K562 (cell line): ENCODE measurements around the gene RNF144A. TPM values are rescaled to one million over a fixed set of nuclear protein-coding genes. Genes with fewer than 3 reads are reported as not detected.
A peak's percentile ranks its signal among the peaks of the same experiment; 100 is the strongest.

Experiments used
- ATAC-seq: fragments of 200-7000 bp; cut with Tn5 transposase; 3 replicates; pipeline ENCODE4 v1.9.1; 2020; ENCODE audit warnings: moderate library complexity
- BruUV-seq: library from RNA; stranded (reverse); fragments of 400-500 nt; replicated peaks from 2 replicates; lab custom pipeline; 2021; lab: Mats Ljungman, UMichigan
- CTCF ChIA-PET: fragments of 300-600 bp; formaldehyde crosslinking; extraction: SDS; loops from one replicate; lab custom pipeline; 2021; ENCODE audit warnings: low intra/inter-chr PET ratio; lab: Yijun Ruan, JAX
- POLR2A ChIA-PET: fragments of 300-600, 350-650 bp; sonication (Branson Sonifier 250); formaldehyde crosslinking; extraction: SDS; loops from one replicate; lab custom pipeline; 2021; ENCODE audit warnings: antibody characterized with exemption, inconsistent platforms; lab: Yijun Ruan, JAX
- DNase-seq, 4 experiments: peaks; one replicate each; pipeline versions ENCODE4 v3.0.0 to v3.0.0-alpha.2; 2011 to 2018; ENCODE audit warnings: low spot score in 3 of 4, mixed read lengths in 3 of 4; ENCODE audit errors: extremely low read depth in 1 of 4
- FAIRE-seq: peaks from 2 replicates; lab custom pipeline; 2011; peaks lifted over from hg19 to GRCh38; lab: Jason Lieb, UNC
- H2AFZ ChIP-seq: 2 replicates; pipeline ENCODE4 v1.6.0; 2011; ENCODE audit warnings: low read depth, low read length, control low read depth, inconsistent platforms
- H3K27ac ChIP-seq: fragments of 200-600 bp; 3 replicates; pipeline ENCODE4 v1.8.0; 2011; ENCODE audit warnings: low read depth, mild to moderate bottlenecking, control low read depth, inconsistent platforms, low read length, moderate library complexity, mixed read lengths; ENCODE audit errors: extremely low read depth
- H3K27me3 ChIP-seq, 2 experiments: fragments of 300-600 bp in 1 of 2; 2 replicates in 1 of 2; 3 replicates in 1 of 2; pipeline versions ENCODE4 v1.6.0 to v1.8.0; 2011; ENCODE audit warnings: inconsistent platforms in 2 of 2, low read length in 2 of 2, mild to moderate bottlenecking in 1 of 2, mixed read lengths in 1 of 2, moderate library complexity in 1 of 2; ENCODE audit not compliant: control insufficient read depth in 2 of 2, insufficient read depth in 2 of 2
- H3K36me3 ChIP-seq: fragments of 300-600 bp; 3 replicates; pipeline ENCODE4 v1.8.0; 2011; ENCODE audit warnings: mild to moderate bottlenecking, low read length, inconsistent platforms; ENCODE audit not compliant: control insufficient read depth, insufficient read depth
- H3K4me1 ChIP-seq, 2 experiments: fragments of 200-600 bp in 1 of 2; replicated peaks in 1 of 2; 2 replicates in 1 of 2; 3 replicates in 1 of 2; pipeline versions ENCODE4 v1.5.1 to v1.8.0; 2011; ENCODE audit warnings: inconsistent platforms in 2 of 2, low read length in 2 of 2, mild to moderate bottlenecking in 1 of 2, mixed read lengths in 1 of 2, moderate library complexity in 1 of 2; ENCODE audit not compliant: control insufficient read depth in 2 of 2, insufficient read depth in 2 of 2
- H3K4me2 ChIP-seq: 2 replicates; pipeline ENCODE4 v1.6.1; 2011; ENCODE audit warnings: low read length, control low read depth, inconsistent platforms, mixed read lengths; ENCODE audit not compliant: insufficient read depth
- H3K4me3 ChIP-seq: fragments of 200-600 bp; sonication (generic), shearing (Covaris generic); 2 replicates; pipeline ENCODE4 v1.5.1; 2016; ENCODE audit warnings: control low read depth, inconsistent platforms
- H3K79me2 ChIP-seq: fragments of 200-600 bp; 3 replicates; pipeline ENCODE4 v1.8.0; 2011; ENCODE audit warnings: low read length, inconsistent platforms; ENCODE audit not compliant: control insufficient read depth, insufficient read depth
- H3K9ac ChIP-seq, 2 experiments: 2 replicates each; pipeline versions ENCODE4 v1.6.0 to v1.6.1; 2011; ENCODE audit warnings: low read depth in 2 of 2, low read length in 2 of 2, control low read depth in 1 of 2, inconsistent platforms in 1 of 2, mild to moderate bottlenecking in 1 of 2, mixed read lengths in 1 of 2; ENCODE audit not compliant: insufficient read depth in 1 of 2
- H3K9me1 ChIP-seq: one replicate; pipeline ENCODE4 v1.6.0; 2011; ENCODE audit warnings: inconsistent platforms, mild to moderate bottlenecking, low read length, moderate library complexity; ENCODE audit not compliant: control insufficient read depth, insufficient read depth
- H3K9me3 ChIP-seq: replicated peaks from 2 replicates; pipeline ENCODE4 v1.5.1; 2011; ENCODE audit warnings: low read depth, low read length, inconsistent platforms; ENCODE audit not compliant: control insufficient read depth, insufficient read depth
- H4K20me1 ChIP-seq: replicated peaks from 2 replicates; pipeline ENCODE4 v1.6.1; 2011; ENCODE audit warnings: low read length, inconsistent platforms, mixed read lengths; ENCODE audit not compliant: control insufficient read depth, insufficient read depth
- ATF3 ChIP-seq, 2 experiments: fragments of 450-650 bp in 1 of 2; sonication (generic) in 1 of 2; formaldehyde crosslinking in 1 of 2; IDR thresholded peaks in 1 of 2; conservative IDR thresholded peaks in 1 of 2; 2 replicates each; pipeline versions ENCODE4 v1.6.1 to v1.8.1; 2016 to 2023; ENCODE audit warnings: mild to moderate bottlenecking in 2 of 2, moderate library complexity in 2 of 2, inconsistent platforms in 1 of 2, missing genetic modification reagents in 1 of 2
- FOSL1 ChIP-seq: fragments of 200-800 bp; sonication (Bioruptor generic); conservative IDR thresholded peaks from 2 replicates; pipeline ENCODE4 v1.6.1; 2016; ENCODE audit warnings: missing genetic modification characterization, missing compliant biosample characterization
- STAG1 ChIP-seq: sonication (generic); formaldehyde crosslinking; IDR thresholded peaks from 2 replicates; pipeline ENCODE4 v1.5.0; 2020; ENCODE audit warnings: missing genetic modification reagents, borderline replicate concordance
- TEAD2 ChIP-seq: fragments of 450-650 bp; IDR thresholded peaks from 2 replicates; pipeline ENCODE4 v1.6.1; 2016; ENCODE audit warnings: missing genetic modification characterization, control low read depth, missing compliant biosample characterization
- ZNF23 ChIP-seq: fragments of 250-450 bp; sonication (Bioruptor Pico); IDR thresholded peaks from 2 replicates; pipeline ENCODE4 v1.4.0; 2020; ENCODE audit warnings: mild to moderate bottlenecking
- WGBS: fragments of 100-300 bp; shearing (Covaris generic); methylation state at CpG from one replicate; pipeline ENCODE4 v1.1.6; 2016; ENCODE audit warnings: low coverage, mixed read lengths; ENCODE audit not compliant: insufficient coverage; ENCODE audit errors: missing lambda C conversion rate; 5-methylcytosine and 5-hydroxymethylcytosine counted together
- in situ Hi-C: fragments of 300-500 bp; cut with MboI; formaldehyde crosslinking; loops from 4 replicates; pipeline ENCODE4 v1.15.0; 2018; ENCODE audit warnings: inconsistent platforms, mixed read lengths
- intact Hi-C: fragments of 100-400 bp; cut with micrococcal nuclease; formaldehyde crosslinking; loops from 2 replicates; pipeline ENCODE4 v1.14.2; 2022
- polyA plus RNA-seq, 8 experiments: library from polyadenylated mRNA; depleted of rRNA in 4 of 8; stranded (reverse) in 5 of 8; unstranded in 3 of 8; fragments of >200 nt; fragmentation: Nextera tagmentation in 2 of 8; fragmentation: Illumina TruSeq in 1 of 8; extraction: Ambion mirVana in 2 of 8; extraction: Trizol in 1 of 8; gene quantifications; 2 replicates each; pipeline versions ENCODE4 v1.2.1 to v1.2.3, GENCODE V29; 2011 to 2014; ENCODE audit warnings: inconsistent platforms in 1 of 8, missing spikeins in 1 of 8
- total RNA-seq, 7 experiments: library from RNA; depleted of rRNA in 6 of 7; stranded (reverse); fragments of >200 nt in 6 of 7; fragmentation: Illumina TruSeq in 2 of 7; extraction: Trizol in 2 of 7; gene quantifications; 2 replicates each; pipeline versions ENCODE4 v1.2.1 to v1.2.3, GENCODE V29; 2011 to 2021; ENCODE audit warnings: low replicate concordance in 1 of 7
- TF ChIP-seq, protein P1 (sequence below): fragments of 450-650 bp; IDR thresholded peaks from 2 replicates; pipeline ENCODE4 v1.6.1; 2017; ENCODE audit warnings: mild to moderate bottlenecking, moderate library complexity

Gene RNF144A
- total and polyA plus RNA-seq, 9 of the 15 experiments (the other 6 are each of a cell fraction or from before 2014, with no cell fraction given), result 0.96 to 11.3 (median 6.2) TPM

DNA sequence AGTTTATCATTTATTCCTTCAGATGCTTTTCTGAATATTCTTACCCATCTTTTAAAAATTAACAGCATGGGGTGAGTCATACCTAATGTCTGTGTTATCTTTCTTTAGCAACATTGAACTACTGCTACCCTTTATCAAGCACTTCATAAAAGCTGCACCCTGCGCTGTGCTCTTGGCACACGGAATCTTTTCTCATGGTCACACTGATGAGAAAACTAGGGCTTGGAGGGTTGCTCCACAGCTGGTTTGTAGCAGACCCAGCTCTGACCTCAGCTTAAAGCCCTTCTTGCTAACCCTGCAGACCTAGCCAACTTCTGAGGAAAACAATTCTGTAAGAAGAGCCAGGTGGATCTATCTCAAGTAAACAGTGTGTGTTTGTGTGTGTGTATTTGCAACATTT is 106.3 kb downstream of the RNF144A start:
- FAIRE-seq, result no peak
- Histone ChIP-seq H3K4me2 (no peak overlapping the region), H3K36me3 (peaks cover 4% of the 10 kb centered on the region; the same call in 2 of the 3 replicates), H3K4me1 (peaks cover 0 to 9% of the 10 kb centered on the region in 2 experiments; a peak in 2 of 5 replicates), H3K79me2 (no peaks in the 10 kb centered on the region), H3K27me3 (no peaks in the 10 kb centered on the region), H3K9me1 (no peaks in the 10 kb centered on the region), H4K20me1 (no peaks in the 10 kb centered on the region), H3K4me3 (no peak overlapping the region), H3K27ac (no peak overlapping the region), H3K9me3 (no peaks in the 10 kb centered on the region), H2AFZ (no peak overlapping the region), H3K9ac (no peak overlapping the region)
- intact Hi-C loops, result no loop called here
- in situ Hi-C loops, result loop anchor here (25.0 kb wide), 1 partner anchor 186 kb away; no protein-coding TSS in a partner anchor
- DNase-seq, result no peak
- ChIA-PET CTCF (no interaction called here), POLR2A (interaction anchor here (1.1 to 1.9 kb wide), 3 partner anchors 11 to 159 kb away, joined by 3 to 4 read pairs (median 3); no protein-coding TSS in a partner anchor)
- no TSS peak for BruUV-seq
- 12% methylated on average over 2 of the region's 2 CpGs for WGBS
- no peak for ATAC-seq
- TF ChIP-seq, protein P1, sequence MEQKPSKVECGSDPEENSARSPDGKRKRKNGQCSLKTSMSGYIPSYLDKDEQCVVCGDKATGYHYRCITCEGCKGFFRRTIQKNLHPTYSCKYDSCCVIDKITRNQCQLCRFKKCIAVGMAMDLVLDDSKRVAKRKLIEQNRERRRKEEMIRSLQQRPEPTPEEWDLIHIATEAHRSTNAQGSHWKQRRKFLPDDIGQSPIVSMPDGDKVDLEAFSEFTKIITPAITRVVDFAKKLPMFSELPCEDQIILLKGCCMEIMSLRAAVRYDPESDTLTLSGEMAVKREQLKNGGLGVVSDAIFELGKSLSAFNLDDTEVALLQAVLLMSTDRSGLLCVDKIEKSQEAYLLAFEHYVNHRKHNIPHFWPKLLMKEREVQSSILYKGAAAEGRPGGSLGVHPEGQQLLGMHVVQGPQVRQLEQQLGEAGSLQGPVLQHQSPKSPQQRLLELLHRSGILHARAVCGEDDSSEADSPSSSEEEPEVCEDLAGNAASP, result no peak
- TF ChIP-seq TEAD2 (tag) (no peak), STAG1 (CRISPR knock-in tag) (no peak), ZNF23 (CRISPR knock-in tag) (no peak), FOSL1 (peak; percentile 61), ATF3 (IDR thresholded peaks at IDR 0.05) (peak; percentile 21; the same call in 1 of the 2 replicates), ATF3 (CRISPR knock-in tag; conservative IDR thresholded peaks at IDR 0.05) (no peak)
